ELF-1 (cell line): ENCODE data around the gene TBC1D14.
"Not testable (repeated sequence)": the region's sequence is repeated elsewhere in the genome, so short reads cannot be mapped to it uniquely, and the experiment has no call there.

ENCODE experiments used
- DNase-seq: peaks from one replicate; pipeline ENCODE4 v3.0.0-alpha.2; 2016; ENCODE audit warnings: low read depth, low spot score

Gene TBC1D14

DNA sequence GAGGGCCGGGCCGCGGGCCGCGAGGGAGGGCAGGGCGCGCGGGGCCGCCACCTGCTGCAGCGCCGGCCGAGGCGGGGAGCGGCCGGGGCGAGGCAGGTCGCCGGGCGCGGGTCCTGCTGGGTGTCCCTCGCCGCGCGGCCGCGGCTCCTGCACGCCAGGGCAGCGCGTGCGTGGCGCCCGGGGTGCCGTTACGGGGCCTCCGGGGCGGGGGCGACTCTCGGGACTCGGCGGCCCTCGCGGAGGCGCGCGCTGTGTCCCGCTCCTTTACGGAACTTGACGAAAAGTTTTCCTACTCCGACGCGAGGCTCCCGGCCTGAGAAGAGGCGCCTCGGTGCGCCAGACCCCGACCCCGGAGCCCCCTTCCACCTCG lies 329 bp downstream of the TBC1D14 start:
- DNase-seq = no peak

DNA sequence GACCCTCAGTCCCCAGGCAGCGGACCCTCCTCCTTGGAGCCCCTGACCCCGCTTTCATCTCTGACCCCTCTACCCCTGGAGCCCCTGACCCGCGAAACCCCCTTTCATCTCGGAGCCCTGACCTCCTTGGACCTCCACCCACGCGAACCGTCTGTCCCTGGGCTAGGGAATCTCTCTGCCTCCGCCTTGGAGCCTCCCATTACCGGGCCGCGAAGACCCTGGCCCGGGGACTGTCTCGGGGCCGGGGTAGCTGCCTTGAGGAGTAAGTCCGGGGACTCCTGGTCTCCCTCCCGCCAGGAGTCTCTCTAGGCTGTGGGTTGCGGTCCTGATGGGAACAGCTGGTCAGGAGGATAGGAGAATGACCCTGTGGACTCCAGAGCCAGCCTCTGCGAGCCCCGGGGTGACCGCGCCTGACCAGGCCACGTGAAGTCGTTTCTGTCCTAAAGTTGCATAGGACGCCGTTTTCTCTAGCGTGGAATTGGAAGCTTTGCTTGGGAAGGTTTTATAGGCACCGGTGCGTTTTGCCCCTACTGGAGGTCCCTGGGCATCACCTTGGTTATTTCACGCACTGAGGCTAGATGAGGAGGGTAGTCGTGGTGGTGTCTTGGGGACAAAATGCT lies 824 bp downstream of the TBC1D14 start:
- DNase-seq = peak; percentile 53

DNA sequence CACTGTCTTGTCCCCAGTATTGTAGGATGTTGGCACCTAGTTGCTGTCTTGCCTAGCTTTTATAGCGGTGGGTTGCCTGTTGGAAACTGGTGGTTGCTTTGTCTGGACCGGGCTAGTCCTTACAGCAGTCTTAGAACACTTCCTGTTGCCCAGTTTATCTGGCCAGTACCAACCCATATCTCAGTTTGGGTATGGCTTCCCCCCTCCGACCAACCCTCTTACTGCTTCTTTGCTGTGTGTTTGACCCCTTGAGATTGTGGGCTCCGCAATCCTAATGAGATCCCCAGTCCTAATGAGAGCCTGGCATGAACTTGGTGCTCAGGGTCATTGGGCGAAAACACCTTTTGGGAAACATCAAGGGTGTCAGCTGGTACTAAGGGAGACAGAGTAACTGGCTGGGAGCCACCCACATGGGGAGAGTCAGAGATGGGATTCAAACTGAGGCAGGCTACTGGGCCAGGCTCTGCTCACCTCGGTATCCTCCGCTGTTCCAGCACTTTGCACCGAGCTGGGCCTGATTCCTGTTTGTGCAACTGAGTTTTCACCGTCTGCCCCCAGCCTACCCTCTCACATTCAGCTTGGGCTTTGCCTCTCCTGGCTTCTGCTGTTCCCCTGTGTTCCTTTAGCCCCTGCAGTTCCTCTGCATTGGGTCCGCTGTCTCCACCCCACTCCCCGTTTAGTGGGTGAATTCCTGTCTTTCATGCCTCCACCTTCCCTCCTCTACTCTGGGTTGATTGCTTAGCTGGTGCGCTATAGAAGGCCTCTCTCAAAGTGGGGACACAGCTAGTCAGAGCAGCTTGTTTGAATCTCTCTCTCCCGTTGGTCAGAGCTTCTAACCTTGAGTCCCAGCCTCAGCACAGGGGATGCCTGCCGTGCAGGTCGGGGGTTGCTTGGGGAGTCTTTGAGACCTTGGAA lies 1.6 kb downstream of the TBC1D14 start:
- DNase-seq = no peak

DNA sequence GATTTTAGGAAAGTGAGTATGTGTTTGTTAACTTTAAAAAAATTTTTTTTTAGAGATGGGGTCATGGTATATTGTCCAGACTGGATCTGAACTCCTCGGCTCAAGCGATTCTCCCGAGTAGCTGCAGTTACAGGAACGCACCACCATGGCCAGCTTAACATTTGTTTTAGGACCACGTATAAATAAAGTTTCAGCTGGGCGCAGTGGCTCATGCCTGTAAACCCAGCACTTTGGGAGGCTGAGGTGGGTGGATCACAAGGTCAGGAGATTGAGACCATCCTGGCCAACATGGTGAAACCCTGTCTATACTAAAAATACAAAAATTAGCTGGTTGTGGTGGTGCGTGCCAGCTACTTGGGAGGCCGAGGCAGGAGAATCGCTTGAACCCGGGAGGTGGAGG lies 2.3 kb downstream of the TBC1D14 start:
- not testable (repeated sequence) for DNase-seq

DNA sequence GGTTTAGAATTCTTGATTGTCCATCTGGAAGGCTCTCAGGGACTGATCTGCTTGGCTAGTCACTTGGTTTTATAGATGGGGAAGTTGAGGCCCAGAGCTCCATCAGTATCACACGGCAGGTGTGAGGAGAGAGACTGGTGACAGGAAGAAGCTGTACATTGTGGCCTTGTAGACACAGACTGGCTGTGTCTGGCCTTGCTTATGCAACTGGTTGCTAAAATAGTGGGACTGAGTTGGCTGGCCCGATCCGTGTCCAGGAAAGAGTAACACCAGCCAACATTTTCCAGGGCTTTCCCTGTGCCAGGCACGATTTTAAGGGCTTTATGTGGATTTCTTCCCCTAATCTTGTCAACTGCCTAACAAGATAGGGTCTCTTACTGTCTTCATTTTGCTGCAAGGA lies 2.8 kb downstream of the TBC1D14 start:
- DNase-seq = no peak

DNA sequence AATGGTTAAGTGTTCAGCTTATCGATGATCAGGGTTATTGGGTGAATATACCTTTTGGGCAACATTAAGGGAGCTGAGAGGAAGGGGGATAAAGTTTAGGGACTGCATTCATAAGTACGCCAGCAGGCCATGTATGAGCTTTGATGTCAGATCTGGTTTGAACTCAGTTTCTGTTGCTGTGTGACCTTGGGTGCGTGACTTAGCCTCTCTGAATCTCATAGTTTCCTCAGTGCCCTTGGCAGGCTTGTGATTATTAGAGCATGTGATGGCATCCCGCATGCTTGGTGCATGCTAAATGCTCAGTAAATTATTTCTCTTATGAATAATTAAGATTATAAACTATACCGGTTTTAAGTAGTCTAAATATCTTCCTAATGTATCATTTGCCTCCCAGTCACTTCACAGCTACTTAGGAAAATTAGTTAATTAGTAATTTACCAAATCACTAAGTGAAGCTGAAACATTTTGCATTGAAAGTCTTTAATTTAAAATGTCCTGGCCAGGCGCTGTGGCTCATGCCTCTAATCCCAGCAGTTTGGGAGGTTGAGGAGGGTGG lies 3.8 kb downstream of the TBC1D14 start:
- DNase-seq = no peak

DNA sequence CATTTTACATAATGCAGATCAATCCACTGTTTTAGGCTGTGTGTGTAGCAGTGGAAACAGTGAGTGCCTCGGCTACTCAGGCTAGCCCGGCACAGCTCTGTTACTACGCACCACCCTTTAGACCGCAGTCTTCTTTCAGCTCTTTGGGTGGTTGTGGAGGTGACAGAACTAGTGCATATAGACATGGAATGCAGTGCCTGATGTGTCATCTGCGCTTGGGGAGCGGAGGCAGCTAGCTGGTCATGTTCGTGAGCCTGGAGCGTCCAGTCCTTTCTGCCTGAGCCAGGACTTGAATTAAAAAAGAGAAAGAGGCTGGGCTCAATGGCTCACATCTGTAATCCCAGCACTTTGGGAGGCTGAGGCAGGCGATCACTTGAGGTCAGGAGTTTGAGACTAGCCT lies 4.8 kb downstream of the TBC1D14 start:
- DNase-seq = no peak

DNA sequence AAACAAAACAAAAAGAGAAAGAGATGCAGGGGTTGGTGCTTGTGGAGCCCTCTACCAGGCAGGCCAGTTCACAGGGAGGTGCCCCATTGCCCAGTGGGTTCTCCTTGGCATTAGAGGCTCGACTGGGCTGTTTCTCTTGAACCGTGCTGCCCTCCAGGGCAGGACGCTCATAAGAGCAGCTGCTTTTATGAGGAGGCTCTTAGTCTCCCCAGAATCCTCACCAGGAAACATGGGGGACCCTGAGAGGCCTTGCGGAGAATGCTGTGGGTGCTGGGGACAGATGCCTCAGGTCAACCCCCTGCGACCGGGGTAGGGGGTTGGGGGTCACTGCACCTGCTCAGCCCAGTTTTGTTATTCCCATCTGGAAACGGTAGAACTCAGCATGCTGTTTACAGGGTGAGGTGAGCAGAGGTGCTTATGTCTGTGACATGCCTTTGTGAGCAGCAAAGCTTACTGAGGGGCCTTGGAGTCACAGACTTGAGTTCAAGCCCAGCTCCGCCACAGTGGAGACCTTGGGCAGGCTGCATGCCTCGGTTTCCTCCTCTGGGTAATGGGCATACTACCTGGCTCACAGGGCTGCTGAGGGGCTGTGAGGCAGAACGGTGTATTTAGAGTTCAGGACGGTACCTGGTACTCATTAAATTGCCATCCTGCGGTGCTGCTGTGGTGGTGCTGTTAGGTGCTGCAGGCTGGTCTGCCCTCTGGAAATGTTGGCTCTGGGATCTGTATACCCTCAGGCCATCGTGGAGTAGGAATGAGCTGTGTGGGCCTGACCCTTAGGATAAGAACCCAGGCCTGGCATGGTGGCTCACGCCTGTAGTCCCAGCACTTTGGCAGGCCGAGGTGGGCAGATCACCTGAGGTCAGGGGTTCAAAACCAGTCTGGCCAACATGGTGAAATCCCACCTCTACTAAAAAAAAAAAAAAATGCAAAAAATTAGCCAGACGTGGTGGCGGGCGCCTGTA lies 5.7 kb downstream of the TBC1D14 start:
- no peak for DNase-seq

DNA sequence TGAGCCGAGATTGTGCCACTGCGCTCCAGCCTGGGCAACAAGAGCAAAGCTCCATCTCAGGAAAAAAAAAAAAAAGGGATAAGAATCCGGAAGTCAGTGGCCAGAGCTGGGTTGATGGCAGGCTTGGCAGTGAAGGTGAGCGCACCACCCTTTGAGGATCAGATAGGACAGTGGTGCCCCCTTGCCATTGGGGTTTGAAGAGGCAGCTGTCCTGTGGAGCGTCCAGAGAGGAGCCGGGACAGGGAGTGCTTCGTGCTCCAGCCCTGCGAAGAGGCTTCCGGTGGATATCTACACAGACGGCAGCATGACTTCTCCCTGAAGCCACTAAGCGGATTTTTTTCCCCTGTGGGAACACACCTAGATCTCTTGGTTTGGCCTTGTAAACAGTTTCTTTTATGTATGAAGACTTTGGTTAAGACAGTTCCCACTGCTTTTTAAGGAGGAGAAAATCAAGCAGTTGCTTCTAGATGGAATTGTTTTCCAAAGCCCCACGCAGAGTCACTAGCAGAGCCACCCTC lies 6.5 kb downstream of the TBC1D14 start:
- DNase-seq = no peak

DNA sequence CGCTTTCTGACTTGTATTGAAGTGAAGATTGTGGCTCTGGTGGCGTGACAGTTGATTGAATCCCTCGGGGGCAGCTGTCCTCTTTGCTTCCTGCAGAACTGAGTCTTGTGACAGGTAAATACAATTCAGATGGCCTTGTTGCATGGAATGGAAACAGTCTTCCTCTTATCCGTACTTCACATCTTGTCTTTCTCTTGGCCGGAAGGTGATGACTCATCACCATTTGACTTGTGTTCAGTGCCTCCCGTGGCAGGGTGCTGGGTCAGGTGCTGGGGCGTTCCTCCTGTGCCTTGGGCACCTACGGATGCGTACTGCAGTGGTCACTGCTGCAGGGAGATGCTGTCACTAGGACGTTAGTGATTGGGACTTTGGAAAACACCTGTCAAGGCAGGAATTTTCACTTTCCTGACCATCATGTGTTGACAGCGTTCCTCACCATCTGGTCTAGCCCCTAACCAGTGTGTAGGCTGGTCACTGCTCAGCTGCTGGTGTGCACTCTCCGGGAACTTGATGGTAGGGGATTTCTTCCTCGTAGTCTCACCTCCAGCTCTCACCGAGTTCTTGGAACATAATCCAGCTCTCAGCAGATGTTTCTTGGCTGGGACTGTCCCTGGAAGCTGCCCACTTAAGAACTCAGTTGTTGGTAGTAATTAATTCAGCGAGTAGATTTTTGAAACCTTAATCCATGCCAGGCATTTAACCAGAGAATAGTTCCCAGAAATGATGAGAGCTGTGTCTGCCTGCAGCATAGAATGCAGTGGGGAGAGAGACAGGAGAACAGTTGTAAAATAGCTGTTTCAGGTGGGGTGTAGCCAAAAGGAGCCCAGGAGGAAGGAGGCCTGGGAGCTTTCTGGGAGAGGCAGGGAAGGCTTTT lies 7.2 kb downstream of the TBC1D14 start:
- DNase-seq = peak; percentile 75

DNA sequence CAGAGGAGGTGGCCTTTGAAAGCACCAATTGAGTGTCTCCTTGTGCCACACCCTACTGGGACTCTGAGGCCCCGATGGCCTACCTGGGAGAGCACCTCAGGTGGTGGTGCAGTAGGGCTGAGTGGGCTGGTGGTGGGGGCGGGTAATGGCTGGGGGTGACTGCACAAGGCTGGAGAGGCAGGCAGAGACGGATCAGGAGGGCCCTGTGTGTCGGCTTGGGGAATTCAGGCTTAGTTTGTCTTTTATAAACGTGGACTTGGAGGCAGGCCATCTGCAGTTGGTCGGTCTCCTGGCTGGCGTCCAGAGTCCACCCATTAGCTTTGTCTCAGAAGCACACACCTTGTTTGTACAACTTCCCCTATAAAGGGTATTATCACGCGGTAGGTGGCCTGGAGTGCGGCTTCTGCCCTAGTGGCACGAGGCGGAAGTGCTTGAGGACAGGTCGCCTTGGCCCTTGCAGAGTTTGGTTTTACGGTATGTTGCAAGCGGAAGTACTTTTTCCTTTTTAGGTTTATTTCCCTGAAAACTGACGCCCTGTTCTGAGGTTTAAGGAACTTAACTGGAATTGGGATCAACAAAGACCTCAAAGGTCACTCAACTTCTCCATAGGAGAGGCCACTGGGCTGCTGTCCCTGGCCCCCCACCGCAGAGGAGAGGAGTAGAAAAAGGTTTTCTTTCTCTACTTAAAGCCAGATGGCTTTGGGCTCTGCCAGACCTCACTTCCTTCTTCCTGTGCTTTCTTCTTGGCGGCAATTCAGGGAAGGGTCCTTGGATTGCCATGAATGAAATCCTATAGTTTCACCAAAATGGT lies 8.0 kb downstream of the TBC1D14 start:
- peak; percentile 53 for DNase-seq

DNA sequence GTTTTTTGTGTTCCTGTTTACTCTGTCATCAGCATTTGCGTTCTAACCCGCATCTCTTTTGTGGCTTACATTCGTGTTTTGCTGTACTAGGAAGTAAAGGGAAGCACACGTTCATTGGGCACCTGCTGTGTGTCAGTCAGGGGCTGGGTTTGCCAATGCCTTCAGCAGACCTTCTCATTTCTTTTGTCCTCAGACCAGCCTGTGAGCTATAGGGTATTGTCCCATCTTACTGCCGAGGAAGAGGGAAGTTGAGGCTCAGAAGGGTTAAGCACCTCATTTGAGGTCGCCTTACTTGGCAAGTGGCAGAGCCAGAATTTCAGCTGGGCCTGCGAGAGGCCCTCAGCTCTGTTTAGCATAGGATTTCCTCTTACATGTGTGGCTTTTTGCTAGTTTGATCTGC lies 8.7 kb downstream of the TBC1D14 start:
- DNase-seq = no peak

DNA sequence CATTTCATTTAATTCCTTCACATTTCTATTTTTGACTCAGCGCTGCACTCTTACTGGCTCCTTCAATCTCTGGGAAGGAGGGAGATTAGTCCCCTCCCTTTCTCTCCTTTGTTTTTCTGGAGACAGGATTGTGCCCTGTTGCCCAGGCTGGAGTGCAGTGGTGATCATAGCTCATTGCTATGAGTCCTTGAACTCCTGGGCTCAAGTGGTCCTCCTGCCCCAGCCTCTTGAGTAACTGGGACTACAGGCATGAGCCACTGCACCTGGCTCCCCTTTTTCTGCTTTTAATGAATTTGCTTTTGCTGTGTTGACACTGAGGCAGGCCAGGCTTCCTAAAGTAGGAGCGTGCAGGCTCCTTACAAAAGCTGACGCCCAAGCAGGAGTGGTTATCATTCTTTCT lies 10.5 kb downstream of the TBC1D14 start:
- no peak for DNase-seq

DNA sequence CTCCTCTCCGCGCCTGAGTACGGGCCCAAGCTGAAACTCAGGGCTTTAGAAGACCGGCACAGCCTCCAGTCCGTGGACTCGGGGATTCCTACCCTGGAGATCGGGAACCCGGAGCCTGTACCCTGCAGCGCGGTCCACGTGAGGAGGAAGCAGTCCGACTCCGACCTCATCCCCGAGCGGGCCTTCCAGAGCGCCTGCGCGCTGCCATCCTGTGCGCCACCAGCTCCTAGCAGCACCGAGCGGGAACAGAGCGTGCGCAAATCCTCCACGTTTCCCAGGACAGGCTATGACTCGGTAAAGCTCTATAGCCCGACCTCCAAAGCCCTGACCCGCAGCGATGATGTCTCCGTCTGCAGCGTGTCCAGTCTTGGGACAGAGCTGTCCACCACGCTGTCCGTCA lies 13.9 kb downstream of the TBC1D14 start:
- no peak for DNase-seq

DNA sequence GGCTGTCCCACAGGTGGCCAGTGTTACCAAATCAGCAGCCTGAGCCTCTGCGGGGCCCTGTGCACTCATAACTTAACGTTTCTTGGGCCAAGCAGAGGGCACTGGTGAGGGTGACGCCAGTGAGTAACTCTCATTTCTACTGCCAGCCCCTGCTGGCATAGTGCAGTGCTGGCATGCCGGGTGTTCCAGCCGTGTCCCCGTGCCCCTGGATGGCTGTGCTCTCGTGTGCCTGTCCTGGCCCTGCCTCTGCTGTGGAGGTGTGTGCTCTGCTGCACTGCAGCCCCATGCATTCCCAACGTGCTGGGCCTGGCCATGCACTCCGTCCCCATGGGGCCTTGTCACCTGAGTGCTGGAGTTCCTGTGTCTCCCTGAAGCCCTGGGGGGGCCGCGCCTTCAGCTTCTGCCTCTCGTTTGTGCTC lies 14.7 kb downstream of the TBC1D14 start:
- peak; percentile 50 for DNase-seq

DNA sequence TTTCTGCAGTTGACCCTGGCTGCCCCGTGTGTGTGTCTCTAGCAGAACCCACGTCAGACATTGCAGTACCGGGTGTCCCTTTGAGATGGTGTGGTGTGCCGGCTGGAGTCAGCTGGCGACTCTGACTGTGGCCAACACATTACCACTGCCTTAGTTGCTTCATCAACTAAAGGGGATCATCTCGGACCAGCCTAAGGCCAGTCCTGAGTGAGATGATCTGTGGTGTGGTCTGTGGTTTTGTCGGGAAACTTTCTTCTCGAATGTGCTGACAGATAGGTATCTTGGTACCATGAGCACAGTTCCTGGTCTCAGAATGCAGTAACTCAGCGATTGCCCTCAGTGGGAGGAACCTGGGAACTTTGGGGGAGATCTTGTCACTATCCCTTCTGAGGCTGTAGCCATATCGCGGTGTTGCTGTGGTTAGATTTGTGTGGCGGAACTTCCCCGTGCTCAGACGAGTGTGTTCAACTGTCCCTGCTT lies 15.8 kb downstream of the TBC1D14 start:
- DNase-seq = no peak

DNA sequence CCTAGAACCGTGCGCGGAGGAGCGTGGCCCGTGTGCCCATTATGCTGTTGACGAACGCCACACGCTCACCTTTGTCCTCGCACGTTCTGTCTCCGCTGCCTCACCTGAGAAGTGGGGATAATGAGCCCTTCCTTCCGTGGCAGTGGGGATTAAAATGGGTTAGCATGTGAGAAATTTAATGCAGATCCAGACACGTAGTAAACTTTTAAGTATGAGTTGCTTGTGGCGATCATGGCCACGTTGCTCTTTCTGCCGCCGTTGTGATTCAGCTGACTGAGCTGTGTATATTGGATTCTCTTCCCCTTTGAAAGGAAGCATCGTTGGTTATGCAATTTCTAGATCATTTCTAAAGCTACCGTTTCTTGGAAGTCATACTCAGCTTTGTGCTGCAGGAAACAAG lies 16.5 kb downstream of the TBC1D14 start:
- DNase-seq = no peak

DNA sequence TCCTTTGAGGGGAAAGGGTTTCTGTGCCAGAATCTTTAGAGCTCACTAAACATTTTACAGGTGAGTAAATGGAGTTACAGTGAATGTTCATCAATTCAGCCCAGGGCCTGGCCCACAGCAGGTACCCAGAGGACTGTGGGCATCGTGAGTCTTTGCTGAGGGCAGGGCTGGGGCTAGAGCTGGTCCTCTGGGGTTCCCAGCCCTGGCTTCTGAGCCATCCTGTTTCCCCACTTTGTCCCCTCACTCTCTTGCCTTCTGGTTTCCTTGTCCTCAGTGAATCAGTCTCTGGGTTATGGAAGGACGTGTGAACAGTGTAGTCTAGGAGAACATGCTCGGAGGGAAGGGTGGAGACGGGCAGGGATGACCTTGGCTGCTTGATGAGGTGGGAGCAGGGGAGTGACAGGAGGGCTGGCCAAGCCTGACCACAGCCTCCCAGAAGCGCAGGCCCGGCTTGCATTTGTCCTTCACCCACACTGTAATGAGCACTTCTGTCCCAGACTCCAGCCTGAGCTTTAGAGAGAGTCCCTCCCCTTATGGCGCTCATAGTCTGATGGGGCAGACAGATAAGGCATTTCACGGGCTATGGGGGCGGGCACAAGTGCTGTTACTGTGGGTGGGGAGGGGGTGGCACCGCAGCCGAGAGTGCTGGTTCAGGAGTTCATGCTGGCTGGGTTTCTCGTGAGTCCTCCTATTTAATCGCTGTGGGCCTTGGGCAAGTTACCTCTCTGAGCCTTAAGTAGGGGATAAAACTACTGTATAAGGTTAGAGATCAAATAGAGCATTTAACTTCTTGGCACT lies 17.3 kb downstream of the TBC1D14 start:
- peak; percentile 52 for DNase-seq

DNA sequence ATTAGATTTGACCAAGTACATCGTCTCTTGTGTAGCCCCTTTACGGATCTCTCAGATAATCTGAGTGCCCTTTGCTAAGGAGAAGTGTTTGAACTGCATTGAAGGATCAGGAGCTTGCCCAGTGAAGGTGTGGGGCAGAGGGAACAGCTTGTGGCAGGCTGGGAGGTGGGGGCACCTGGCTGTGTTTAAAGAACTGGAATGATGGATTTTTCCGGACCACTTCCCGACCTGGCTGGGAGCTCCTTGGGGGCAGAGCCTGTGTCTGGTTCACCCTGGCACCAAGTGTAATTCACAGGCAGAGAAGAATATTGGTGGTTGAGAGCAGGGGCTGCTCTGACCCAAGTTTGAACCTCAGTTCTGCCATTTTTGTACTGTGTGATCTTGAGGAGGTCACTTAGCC lies 18.5 kb downstream of the TBC1D14 start:
- no peak for DNase-seq
